SKM-1 (cell line): Measurements from ENCODE around the gene SUCLG1.

Source experiments
- DNase-seq: peaks from one replicate; lab custom pipeline; 2025; ENCODE audit not compliant: unreplicated experiment; lab: John Stamatoyannopoulos, UW

Gene SUCLG1

GRCh38 chr2:84467389-84467788, 8.3 kb upstream of the SUCLG1 start:
- DNase-seq: no peak

DNA sequence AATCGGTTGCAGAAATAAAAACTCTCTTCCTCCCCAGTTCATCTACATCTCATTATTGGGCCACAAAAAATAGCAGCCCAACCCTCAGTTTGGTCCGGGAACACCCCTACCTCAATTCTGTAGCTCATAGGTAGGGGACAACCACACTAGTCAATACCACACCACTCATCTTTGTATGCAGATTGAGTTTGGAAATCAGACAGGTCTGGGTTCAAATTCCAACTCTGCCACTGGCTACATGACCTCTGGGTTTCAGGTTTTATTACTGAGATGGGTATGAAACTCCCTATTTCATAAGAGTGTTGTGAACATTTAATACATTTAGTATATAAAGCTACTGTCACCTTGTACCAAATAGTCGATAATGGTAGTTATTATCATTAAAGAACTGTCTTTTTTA, 2.2 kb upstream of the SUCLG1 start:
- DNase-seq: no peak

DNA sequence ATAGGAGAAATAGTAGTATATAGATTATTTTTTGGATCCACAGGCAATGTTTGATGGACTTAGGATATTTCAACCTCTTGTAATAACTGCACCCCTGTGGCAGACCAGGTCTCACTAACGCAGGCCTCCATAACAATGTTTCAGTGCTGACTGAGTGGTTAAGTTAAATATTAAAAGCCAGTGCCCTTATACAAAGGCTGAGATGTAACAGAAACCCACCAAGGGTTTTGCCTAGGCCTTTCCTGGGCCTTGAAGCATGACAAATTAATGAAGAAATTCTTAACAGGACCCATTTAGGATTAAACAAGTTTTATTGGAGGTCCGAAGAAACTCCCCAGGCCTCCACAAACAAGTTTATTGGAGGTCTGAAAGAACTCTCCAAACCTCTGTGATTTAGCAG, 1.6 kb upstream of the SUCLG1 start:
- no peak for DNase-seq

GRCh38 chr2:84459944-84460429, 907 bp upstream of the SUCLG1 start:
- no peak for DNase-seq

DNA sequence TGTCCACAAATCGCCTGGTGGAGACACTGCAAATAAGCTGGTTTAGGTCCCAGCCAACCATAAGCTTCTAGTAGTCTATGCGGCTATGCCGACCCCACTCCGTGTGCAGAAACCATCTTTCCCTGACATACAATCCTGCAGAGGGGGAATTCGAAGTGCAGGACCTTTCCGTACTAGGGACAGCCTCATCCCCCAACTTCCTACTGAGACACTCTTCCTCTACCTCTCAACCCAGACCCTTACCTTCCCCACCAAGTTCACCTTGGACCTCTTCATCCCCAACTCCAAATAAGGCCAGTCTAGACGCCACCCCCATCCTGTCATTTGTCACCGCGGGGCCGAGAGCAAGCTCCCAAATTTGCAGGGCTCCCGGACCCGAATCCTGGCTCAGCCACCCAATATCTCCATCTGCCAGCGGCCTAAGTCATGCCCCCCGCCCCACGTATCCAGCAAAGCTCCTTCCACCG, 496 bp downstream of the SUCLG1 start:
- DNase-seq: no peak

GRCh38 chr2:84457686-84458085, 1.4 kb downstream of the SUCLG1 start:
- no peak for DNase-seq

GRCh38 chr2:84456156-84456555, 2.9 kb downstream of the SUCLG1 start:
- DNase-seq: no peak

GRCh38 chr2:84454581-84454980, 4.5 kb downstream of the SUCLG1 start:
- DNase-seq: no peak

DNA sequence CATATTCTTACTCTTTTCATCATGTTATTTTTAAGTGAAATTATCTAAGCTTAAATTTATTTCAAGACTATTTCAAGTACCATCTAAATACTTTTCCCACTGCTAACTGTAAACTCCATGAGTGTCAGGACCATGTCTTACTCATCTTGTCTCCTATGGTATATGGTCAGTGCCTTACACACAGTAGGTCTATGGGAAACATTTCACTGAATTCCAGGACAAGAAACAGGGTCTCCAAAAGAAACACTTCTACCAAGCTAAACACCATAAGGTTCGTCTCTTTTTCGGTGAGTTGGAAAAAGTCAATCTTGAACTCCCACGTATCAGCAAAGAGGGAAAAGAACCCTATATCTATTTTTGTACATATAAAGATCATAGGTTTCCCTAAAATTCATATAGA, 6.5 kb downstream of the SUCLG1 start:
- no peak for DNase-seq

DNA sequence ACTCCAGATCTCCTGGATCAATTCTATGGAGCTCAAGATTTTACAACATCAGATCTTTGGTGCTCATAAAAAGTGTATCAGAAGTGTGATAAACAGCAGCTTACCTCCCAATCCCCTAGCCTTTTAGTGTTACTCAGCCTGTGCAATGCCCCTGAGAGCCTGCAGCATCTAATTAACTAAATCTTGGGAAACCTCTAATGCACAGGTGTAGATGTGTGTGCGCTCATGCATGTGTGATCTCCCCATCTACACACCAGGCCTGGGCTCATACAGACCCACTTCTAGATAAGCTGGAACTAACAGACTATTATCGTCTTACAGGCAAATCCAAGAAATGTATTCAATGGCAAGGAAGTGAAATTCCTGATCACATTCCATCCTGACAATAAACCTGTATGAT, 7.5 kb downstream of the SUCLG1 start:
- no peak for DNase-seq

- DNase-seq: peak; percentile 19
These were observed 8.5 kb downstream of the SUCLG1 start for GRCh38 chr2:84450288-84451227.

GRCh38 chr2:84449711-84450110, 9.4 kb downstream of the SUCLG1 start:
- DNase-seq: no peak

GRCh38 chr2:84449055-84449454, 10.0 kb downstream of the SUCLG1 start:
- no peak for DNase-seq

- DNase-seq: no peak
These were observed 15.6 kb downstream of the SUCLG1 start for GRCh38 chr2:84443477-84443876.

GRCh38 chr2:84442888-84443287, 16.2 kb downstream of the SUCLG1 start:
- DNase-seq: no peak

DNA sequence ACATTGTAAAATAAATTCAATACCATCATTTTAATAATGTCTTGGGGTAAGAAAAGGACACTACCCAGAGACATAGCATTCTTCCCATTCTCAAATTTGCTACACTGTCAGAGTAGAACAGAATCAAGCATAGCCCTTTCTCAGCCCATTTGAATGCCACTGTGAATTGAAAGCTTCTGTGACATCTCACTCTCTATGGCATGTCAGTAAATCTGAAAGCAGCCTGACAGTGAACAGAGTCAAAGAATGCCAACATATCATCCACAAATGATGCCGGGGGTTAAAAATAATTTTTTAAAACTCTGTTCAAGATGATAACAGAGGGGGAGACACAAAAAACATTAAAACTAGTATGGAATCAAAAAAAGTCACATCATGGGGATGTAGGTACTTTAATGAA, 17.6 kb downstream of the SUCLG1 start:
- no peak for DNase-seq

- DNase-seq: no peak
These were observed 18.0 kb downstream of the SUCLG1 start for GRCh38 chr2:84441036-84441435.

- no peak for DNase-seq
These were observed 23.6 kb downstream of the SUCLG1 start for GRCh38 chr2:84435345-84436025.

DNA sequence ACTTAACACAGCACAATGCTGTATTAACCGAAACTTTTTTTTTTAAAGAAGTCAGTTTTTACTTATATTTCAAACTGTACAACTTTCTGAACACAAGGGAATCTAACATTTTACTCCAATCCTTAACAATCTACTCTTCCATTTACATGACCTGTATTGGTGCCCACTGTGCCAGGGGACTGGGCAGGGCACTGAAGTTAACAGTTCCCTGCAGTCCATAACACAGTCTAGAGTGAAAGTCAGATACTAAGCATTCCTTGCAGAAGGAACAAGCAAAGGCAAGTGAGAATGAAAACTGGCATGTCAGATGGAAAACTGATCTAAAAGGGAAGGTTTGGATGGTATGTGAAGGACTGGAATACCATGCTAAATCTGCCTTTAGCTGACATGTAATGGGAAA, 29.8 kb downstream of the SUCLG1 start:
- no peak for DNase-seq

- DNase-seq: no peak
These were observed 31.6 kb downstream of the SUCLG1 start for GRCh38 chr2:84427235-84428138.

DNA sequence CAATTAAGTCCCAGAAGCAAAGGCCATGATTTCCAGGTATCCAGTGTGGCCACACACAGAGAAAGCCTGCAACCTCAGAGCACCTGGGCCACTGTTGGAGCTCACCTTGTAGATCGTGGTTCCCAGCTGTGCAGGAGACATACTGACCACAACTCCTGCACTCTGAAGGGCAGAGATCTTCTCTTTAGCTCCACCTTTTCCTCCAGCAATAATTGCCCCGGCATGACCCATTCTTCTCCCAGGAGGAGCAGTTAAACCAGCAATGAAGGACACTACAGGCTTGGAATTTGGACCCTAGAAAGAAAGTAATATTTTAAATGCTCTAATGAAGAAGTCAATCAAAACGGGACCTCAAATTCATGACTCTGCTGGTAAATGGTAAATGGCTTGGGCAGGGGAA, 33.8 kb downstream of the SUCLG1 start:
- DNase-seq: no peak
